GM23338 (cell line): Measurements from ENCODE around the gene GNA15. TPM values are rescaled to one million over a fixed set of nuclear protein-coding genes. Genes with fewer than 3 reads are reported as not detected.

Experiments
- ATAC-seq: fragments of 200-7000 bp; cut with Tn5 transposase; 3 replicates; pipeline ENCODE4 v1.9.1; 2020
- DNase-seq: peaks from one replicate; pipeline ENCODE4 v3.0.0-alpha.2; 2015; ENCODE audit warnings: low spot score
- H2AFZ ChIP-seq: fragments of 200-600 bp; sonication (generic); 2 replicates; pipeline ENCODE4 v1.8.0; 2016; ENCODE audit warnings: antibody characterized with exemption, mild to moderate bottlenecking, moderate library complexity
- H3F3A ChIP-seq: fragments of 200-600 bp; sonication (generic); replicated peaks from 2 replicates; pipeline ENCODE4 v1.8.0; 2017; ENCODE audit warnings: antibody characterized with exemption, mixed run types, low read depth
- H3K27ac ChIP-seq: fragments of 200-600 bp; sonication (generic); 2 replicates; pipeline ENCODE4 v1.6.1; 2016; ENCODE audit warnings: low read depth
- H3K27me3 ChIP-seq: fragments of 200-600 bp; sonication (generic); 2 replicates; pipeline ENCODE4 v1.8.0; 2016; ENCODE audit warnings: mild to moderate bottlenecking, mixed run types, moderate library complexity; ENCODE audit not compliant: insufficient read depth
- H3K36me3 ChIP-seq: fragments of 200-600 bp; sonication (generic); 2 replicates; pipeline ENCODE4 v1.8.0; 2016; ENCODE audit warnings: mild to moderate bottlenecking; ENCODE audit not compliant: insufficient read depth
- H3K4me1 ChIP-seq: fragments of 200-600 bp; sonication (generic); 2 replicates; pipeline ENCODE4 v1.8.0; 2016; ENCODE audit warnings: mild to moderate bottlenecking, moderate library complexity; ENCODE audit not compliant: insufficient read depth
- H3K4me2 ChIP-seq: fragments of 200-600 bp; sonication (generic); 2 replicates; pipeline ENCODE4 v1.7.1; 2017; ENCODE audit warnings: mixed run types
- H3K4me3 ChIP-seq: fragments of 200-600 bp; sonication (generic); 2 replicates; pipeline ENCODE4 v1.6.1; 2016; ENCODE audit warnings: mixed run types
- H3K79me2 ChIP-seq: fragments of 200-600 bp; sonication (generic); replicated peaks from 2 replicates; pipeline ENCODE4 v1.8.0; 2017; ENCODE audit warnings: mild to moderate bottlenecking; ENCODE audit not compliant: insufficient read depth
- H3K9me2 ChIP-seq: fragments of 200-600 bp; sonication (generic); 2 replicates; pipeline ENCODE4 v1.8.0; 2017; ENCODE audit not compliant: insufficient read depth
- H4K20me1 ChIP-seq: fragments of 200-600 bp; sonication (generic); replicated peaks from 2 replicates; pipeline ENCODE4 v1.8.0; 2017; ENCODE audit warnings: mild to moderate bottlenecking; ENCODE audit not compliant: insufficient read depth
- H3K27ac Mint-ChIP-seq: 2 replicates; pipeline ENCODE4 v1.8.0; 2020; ENCODE audit warnings: inconsistent platforms, mild to moderate bottlenecking, moderate library complexity, mixed read lengths
- H3K27me3 Mint-ChIP-seq: 3 replicates; pipeline ENCODE4 v1.8.0; 2022; ENCODE audit warnings: low read depth, mild to moderate bottlenecking, moderate library complexity, mixed read lengths, inconsistent platforms; ENCODE audit not compliant: insufficient read depth, poor library complexity
- H3K36me3 Mint-ChIP-seq: 3 replicates; pipeline ENCODE4 v1.8.0; 2021; ENCODE audit warnings: low read depth, mild to moderate bottlenecking, inconsistent platforms, moderate library complexity, mixed read lengths
- H3K4me1 Mint-ChIP-seq: 3 replicates; pipeline ENCODE4 v1.8.0; 2020; ENCODE audit warnings: mild to moderate bottlenecking, inconsistent platforms, mixed read lengths
- H3K4me3 Mint-ChIP-seq: 3 replicates; pipeline ENCODE4 v1.8.0; 2021; ENCODE audit warnings: moderate library complexity, mild to moderate bottlenecking, inconsistent platforms, mixed read lengths
- H3K9me3 Mint-ChIP-seq: 3 replicates; pipeline ENCODE4 v1.8.0; 2020; ENCODE audit warnings: moderate library complexity, mild to moderate bottlenecking, inconsistent platforms, mixed read lengths
- CREB1 ChIP-seq: fragments of 250-450 bp; sonication (Bioruptor Pico); IDR thresholded peaks from 2 replicates; pipeline ENCODE4 v1.5.0; 2020; ENCODE audit warnings: low read depth, mild to moderate bottlenecking, moderate library complexity
- EZH2 ChIP-seq: fragments of 200-600 bp; sonication (generic); IDR thresholded peaks from one replicate; pipeline ENCODE4 v1.8.0; 2017; ENCODE audit warnings: antibody characterized with exemption, mild to moderate bottlenecking, low read depth; ENCODE audit not compliant: unreplicated experiment
- EZH2phosphoT487 ChIP-seq: fragments of 200-600 bp; sonication (generic); IDR thresholded peaks from one replicate; pipeline ENCODE4 v1.8.1; 2018; ENCODE audit warnings: antibody characterized with exemption; ENCODE audit not compliant: unreplicated experiment
- JUNB ChIP-seq: IDR thresholded peaks from one replicate; pipeline ENCODE4 v1.6.1; 2016; ENCODE audit warnings: antibody characterized with exemption; ENCODE audit not compliant: unreplicated experiment
- NANOG ChIP-seq: IDR thresholded peaks from 2 replicates; pipeline ENCODE4 v1.6.1; 2016; ENCODE audit warnings: antibody characterized with exemption, borderline replicate concordance
- POLR2AphosphoS5 ChIP-seq: IDR thresholded peaks from 2 replicates; pipeline ENCODE4 v1.6.1; 2016; ENCODE audit warnings: antibody characterized with exemption, low read depth
- STAT1 ChIP-seq: IDR thresholded peaks from one replicate; pipeline ENCODE4 v1.6.1; 2016; ENCODE audit warnings: antibody characterized with exemption; ENCODE audit not compliant: unreplicated experiment
- ZNF114 ChIP-seq: fragments of 250-450 bp; sonication (Bioruptor Pico); IDR thresholded peaks from 2 replicates; pipeline ENCODE4 v1.5.0; 2020; ENCODE audit warnings: mild to moderate bottlenecking, moderate library complexity
- ZNF331 ChIP-seq: fragments of 250-450 bp; sonication (Bioruptor Pico); IDR thresholded peaks from 2 replicates; pipeline ENCODE4 v1.5.0; 2020; ENCODE audit warnings: low read depth, mild to moderate bottlenecking, moderate library complexity
- polyA plus RNA-seq: library from polyadenylated mRNA; unstranded; fragments of >200 nt; fragmentation: Nextera tagmentation; extraction: Ambion mirVana; gene quantifications from 2 replicates; pipeline ENCODE4 v1.2.1, GENCODE V29; 2016
- total RNA-seq: library from RNA; depleted of rRNA; stranded (reverse); fragments of >200 nt; shearing (Covaris generic); gene quantifications from 2 replicates; pipeline ENCODE4 v1.2.3, GENCODE V29; 2014
- TF ChIP-seq, protein P1 (sequence below): IDR thresholded peaks from one replicate; pipeline ENCODE4 v1.6.1; 2018; ENCODE audit warnings: antibody characterized with exemption; ENCODE audit not compliant: unreplicated experiment
- TF ChIP-seq, protein P2 (sequence below): IDR thresholded peaks from 2 replicates; pipeline ENCODE4 v1.6.1; 2016; ENCODE audit warnings: antibody characterized with exemption
- TF ChIP-seq, protein P3 (sequence below): fragments of 250-450 bp; sonication (Bioruptor Pico); IDR thresholded peaks from 2 replicates; pipeline ENCODE4 v1.5.0; 2020; ENCODE audit warnings: mild to moderate bottlenecking, moderate library complexity
- TF ChIP-seq, protein P4 (sequence below), 2 experiments: fragments of 200-600 bp in 1 of 2; sonication (generic) in 1 of 2; conservative IDR thresholded peaks; 2 replicates each; pipeline versions ENCODE4 v1.5.1 to v1.6.1; 2016 to 2017; ENCODE audit warnings: antibody characterized with exemption in 2 of 2, low read depth in 2 of 2, mild to moderate bottlenecking in 2 of 2, moderate library complexity in 1 of 2

Gene GNA15
- total and polyA plus RNA-seq, 2 experiments from 2014 or later, result 0.14 to 0.31 TPM

DNA sequence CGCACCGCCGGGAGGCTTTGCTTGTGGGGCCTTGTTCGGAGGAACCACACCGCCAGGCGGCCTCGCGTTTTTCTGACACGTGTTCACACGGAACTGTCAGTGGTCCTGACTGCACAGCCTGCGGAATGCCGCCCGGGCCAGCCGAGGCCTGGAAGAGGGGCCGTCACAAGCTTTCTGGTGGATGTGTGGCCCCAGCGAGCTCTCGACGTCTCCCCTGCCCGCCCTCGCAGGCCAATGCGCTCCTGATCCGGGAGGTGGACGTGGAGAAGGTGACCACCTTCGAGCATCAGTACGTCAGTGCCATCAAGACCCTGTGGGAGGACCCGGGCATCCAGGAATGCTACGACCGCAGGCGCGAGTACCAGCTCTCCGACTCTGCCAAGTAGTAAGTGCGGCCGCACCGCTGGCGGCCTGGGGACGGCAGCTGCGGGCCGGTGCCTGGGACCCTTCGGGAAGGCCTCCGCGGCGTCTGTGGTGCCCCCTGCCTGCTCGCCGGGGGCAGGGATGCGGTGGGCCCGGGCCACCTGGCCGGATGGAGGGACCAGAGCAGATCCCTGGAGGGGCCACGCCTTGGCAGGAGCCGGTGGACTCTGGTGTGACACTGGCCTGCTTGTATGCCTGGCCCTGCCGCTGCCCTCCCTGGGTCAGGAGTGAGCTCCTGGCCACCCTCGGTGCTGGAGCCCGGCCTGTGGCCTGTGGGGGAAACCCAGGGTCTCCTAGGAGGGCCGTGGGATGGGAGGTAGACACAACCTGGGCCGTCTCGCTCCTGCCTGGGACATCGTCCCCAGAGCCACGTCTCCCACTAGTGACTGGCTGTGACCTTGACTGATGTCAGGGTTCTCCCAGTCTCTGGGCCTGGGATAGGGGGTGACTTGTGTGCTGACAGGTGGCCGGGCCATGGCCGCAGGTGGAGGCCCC lies 22.5 kb upstream of the GNA15 start:
- TF ChIP-seq POLR2AphosphoS5 (no peak), EZH2 (no peak), JUNB (no peak), NANOG (no peak), ZNF114 (CRISPR knock-in tag) (no peak), EZH2phosphoT487 (no peak), CREB1 (CRISPR knock-in tag) (no peak), ZNF331 (CRISPR knock-in tag) (no peak), STAT1 (no peak)
- TF ChIP-seq, protein P1, sequence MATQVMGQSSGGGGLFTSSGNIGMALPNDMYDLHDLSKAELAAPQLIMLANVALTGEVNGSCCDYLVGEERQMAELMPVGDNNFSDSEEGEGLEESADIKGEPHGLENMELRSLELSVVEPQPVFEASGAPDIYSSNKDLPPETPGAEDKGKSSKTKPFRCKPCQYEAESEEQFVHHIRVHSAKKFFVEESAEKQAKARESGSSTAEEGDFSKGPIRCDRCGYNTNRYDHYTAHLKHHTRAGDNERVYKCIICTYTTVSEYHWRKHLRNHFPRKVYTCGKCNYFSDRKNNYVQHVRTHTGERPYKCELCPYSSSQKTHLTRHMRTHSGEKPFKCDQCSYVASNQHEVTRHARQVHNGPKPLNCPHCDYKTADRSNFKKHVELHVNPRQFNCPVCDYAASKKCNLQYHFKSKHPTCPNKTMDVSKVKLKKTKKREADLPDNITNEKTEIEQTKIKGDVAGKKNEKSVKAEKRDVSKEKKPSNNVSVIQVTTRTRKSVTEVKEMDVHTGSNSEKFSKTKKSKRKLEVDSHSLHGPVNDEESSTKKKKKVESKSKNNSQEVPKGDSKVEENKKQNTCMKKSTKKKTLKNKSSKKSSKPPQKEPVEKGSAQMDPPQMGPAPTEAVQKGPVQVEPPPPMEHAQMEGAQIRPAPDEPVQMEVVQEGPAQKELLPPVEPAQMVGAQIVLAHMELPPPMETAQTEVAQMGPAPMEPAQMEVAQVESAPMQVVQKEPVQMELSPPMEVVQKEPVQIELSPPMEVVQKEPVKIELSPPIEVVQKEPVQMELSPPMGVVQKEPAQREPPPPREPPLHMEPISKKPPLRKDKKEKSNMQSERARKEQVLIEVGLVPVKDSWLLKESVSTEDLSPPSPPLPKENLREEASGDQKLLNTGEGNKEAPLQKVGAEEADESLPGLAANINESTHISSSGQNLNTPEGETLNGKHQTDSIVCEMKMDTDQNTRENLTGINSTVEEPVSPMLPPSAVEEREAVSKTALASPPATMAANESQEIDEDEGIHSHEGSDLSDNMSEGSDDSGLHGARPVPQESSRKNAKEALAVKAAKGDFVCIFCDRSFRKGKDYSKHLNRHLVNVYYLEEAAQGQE, result no peak
- TF ChIP-seq, protein P2, sequence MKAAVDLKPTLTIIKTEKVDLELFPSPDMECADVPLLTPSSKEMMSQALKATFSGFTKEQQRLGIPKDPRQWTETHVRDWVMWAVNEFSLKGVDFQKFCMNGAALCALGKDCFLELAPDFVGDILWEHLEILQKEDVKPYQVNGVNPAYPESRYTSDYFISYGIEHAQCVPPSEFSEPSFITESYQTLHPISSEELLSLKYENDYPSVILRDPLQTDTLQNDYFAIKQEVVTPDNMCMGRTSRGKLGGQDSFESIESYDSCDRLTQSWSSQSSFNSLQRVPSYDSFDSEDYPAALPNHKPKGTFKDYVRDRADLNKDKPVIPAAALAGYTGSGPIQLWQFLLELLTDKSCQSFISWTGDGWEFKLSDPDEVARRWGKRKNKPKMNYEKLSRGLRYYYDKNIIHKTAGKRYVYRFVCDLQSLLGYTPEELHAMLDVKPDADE, result no peak
- TF ChIP-seq, protein P3, sequence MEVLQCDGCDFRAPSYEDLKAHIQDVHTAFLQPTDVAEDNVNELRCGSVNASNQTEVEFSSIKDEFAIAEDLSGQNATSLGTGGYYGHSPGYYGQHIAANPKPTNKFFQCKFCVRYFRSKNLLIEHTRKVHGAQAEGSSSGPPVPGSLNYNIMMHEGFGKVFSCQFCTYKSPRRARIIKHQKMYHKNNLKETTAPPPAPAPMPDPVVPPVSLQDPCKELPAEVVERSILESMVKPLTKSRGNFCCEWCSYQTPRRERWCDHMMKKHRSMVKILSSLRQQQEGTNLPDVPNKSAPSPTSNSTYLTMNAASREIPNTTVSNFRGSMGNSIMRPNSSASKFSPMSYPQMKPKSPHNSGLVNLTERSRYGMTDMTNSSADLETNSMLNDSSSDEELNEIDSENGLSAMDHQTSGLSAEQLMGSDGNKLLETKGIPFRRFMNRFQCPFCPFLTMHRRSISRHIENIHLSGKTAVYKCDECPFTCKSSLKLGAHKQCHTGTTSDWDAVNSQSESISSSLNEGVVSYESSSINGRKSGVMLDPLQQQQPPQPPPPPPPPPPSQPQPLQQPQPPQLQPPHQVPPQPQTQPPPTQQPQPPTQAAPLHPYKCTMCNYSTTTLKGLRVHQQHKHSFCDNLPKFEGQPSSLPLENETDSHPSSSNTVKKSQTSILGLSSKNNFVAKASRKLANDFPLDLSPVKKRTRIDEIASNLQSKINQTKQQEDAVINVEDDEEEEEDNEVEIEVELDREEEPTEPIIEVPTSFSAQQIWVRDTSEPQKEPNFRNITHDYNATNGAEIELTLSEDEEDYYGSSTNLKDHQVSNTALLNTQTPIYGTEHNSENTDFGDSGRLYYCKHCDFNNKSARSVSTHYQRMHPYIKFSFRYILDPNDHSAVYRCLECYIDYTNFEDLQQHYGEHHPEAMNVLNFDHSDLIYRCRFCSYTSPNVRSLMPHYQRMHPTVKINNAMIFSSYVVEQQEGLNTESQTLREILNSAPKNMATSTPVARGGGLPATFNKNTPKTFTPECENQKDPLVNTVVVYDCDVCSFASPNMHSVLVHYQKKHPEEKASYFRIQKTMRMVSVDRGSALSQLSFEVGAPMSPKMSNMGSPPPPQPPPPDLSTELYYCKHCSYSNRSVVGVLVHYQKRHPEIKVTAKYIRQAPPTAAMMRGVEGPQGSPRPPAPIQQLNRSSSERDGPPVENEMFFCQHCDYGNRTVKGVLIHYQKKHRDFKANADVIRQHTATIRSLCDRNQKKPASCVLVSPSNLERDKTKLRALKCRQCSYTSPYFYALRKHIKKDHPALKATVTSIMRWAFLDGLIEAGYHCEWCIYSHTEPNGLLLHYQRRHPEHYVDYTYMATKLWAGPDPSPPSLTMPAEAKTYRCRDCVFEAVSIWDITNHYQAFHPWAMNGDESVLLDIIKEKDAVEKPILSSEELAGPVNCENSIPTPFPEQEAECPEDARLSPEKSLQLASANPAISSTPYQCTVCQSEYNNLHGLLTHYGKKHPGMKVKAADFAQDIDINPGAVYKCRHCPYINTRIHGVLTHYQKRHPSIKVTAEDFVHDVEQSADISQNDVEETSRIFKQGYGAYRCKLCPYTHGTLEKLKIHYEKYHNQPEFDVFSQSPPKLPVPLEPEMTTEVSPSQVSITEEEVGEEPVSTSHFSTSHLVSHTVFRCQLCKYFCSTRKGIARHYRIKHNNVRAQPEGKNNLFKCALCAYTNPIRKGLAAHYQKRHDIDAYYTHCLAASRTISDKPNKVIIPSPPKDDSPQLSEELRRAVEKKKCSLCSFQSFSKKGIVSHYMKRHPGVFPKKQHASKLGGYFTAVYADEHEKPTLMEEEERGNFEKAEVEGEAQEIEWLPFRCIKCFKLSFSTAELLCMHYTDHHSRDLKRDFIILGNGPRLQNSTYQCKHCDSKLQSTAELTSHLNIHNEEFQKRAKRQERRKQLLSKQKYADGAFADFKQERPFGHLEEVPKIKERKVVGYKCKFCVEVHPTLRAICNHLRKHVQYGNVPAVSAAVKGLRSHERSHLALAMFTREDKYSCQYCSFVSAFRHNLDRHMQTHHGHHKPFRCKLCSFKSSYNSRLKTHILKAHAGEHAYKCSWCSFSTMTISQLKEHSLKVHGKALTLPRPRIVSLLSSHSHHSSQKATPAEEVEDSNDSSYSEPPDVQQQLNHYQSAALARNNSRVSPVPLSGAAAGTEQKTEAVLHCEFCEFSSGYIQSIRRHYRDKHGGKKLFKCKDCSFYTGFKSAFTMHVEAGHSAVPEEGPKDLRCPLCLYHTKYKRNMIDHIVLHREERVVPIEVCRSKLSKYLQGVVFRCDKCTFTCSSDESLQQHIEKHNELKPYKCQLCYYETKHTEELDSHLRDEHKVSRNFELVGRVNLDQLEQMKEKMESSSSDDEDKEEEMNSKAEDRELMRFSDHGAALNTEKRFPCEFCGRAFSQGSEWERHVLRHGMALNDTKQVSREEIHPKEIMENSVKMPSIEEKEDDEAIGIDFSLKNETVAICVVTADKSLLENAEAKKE (CRISPR knock-in tag), result no peak
- TF ChIP-seq, protein P4, sequence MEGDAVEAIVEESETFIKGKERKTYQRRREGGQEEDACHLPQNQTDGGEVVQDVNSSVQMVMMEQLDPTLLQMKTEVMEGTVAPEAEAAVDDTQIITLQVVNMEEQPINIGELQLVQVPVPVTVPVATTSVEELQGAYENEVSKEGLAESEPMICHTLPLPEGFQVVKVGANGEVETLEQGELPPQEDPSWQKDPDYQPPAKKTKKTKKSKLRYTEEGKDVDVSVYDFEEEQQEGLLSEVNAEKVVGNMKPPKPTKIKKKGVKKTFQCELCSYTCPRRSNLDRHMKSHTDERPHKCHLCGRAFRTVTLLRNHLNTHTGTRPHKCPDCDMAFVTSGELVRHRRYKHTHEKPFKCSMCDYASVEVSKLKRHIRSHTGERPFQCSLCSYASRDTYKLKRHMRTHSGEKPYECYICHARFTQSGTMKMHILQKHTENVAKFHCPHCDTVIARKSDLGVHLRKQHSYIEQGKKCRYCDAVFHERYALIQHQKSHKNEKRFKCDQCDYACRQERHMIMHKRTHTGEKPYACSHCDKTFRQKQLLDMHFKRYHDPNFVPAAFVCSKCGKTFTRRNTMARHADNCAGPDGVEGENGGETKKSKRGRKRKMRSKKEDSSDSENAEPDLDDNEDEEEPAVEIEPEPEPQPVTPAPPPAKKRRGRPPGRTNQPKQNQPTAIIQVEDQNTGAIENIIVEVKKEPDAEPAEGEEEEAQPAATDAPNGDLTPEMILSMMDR (conservative IDR thresholded peaks at IDR 0.05; ENCODE audit: low read depth in 2 of 2), result no peak
- Histone ChIP-seq H3K79me2 (peaks cover 15% of the 10 kb centered on the region), H4K20me1 (no peaks in the 10 kb centered on the region), H3K4me2 (no peak overlapping the region), H3K9me2 (no peaks in the 10 kb centered on the region), H3K4me1 (0 out of 2 replicates have a peak, but pooled peaks cover under 1% of the 10 kb centered on the region), H3K36me3 (no peaks in the 10 kb centered on the region), H3F3A (no peaks in the 10 kb centered on the region), H3K4me3 (no peak overlapping the region), H2AFZ (no peak overlapping the region), H3K27ac (no peak overlapping the region), H3K27me3 (no peaks in the 10 kb centered on the region)
- peaks cover 14% of the 10 kb centered on the region for H3K27me3 Mint-ChIP-seq
- no peaks in the 10 kb centered on the region; the same call in 1 of the 3 replicates for H3K9me3 Mint-ChIP-seq
- peaks cover 6% of the 10 kb centered on the region; the same call in 2 of the 3 replicates for H3K36me3 Mint-ChIP-seq
- DNase-seq (no peak), ATAC-seq (no peak)
- no peak overlapping the region for H3K27ac Mint-ChIP-seq
- H3K4me1 Mint-ChIP-seq, result peaks cover 17% of the 10 kb centered on the region
- no peak overlapping the region for H3K4me3 Mint-ChIP-seq
